NCI-H460 (cell line): Measurements from ENCODE around the gene ZNRD2. TPM values are rescaled to one million over a fixed set of nuclear protein-coding genes. Genes with fewer than 3 reads are reported as not detected.

Experiments
- DNase-seq: peaks from one replicate; pipeline ENCODE4 v3.0.0-alpha.2; 2016; ENCODE audit warnings: low read depth; ENCODE audit errors: extremely low read depth
- total RNA-seq: library from RNA; depleted of rRNA; stranded (reverse); fragments of >200 nt; shearing (Covaris generic); gene quantifications from 2 replicates; pipeline ENCODE4 v1.2.3, GENCODE V29; 2014

Gene ZNRD2
- total RNA-seq, 1 experiment from 2014 or later = 14.9 TPM

GRCh38 chr11:65599216-65599954, 29.1 kb downstream of the ZNRD2 start:
- no peak for DNase-seq

- DNase-seq = no peak
Observed at GRCh38 chr11:65599955-65600246, 29.6 kb downstream of the ZNRD2 start.

- no peak for DNase-seq
Observed at GRCh38 chr11:65604258-65604657, 34.0 kb downstream of the ZNRD2 start.

GRCh38 chr11:65606876-65607613, 36.8 kb downstream of the ZNRD2 start:
- peak; percentile 49 for DNase-seq

GRCh38 chr11:65607614-65608426, 37.5 kb downstream of the ZNRD2 start:
- DNase-seq = no peak

GRCh38 chr11:65609229-65609628, 39.0 kb downstream of the ZNRD2 start:
- no peak for DNase-seq

GRCh38 chr11:65609665-65610064, 39.4 kb downstream of the ZNRD2 start:
- DNase-seq = no peak

GRCh38 chr11:65610404-65610803, 40.1 kb downstream of the ZNRD2 start:
- DNase-seq = no peak

- no peak for DNase-seq
Observed at GRCh38 chr11:65611028-65611757, 40.9 kb downstream of the ZNRD2 start.

GRCh38 chr11:65611758-65612603, 41.7 kb downstream of the ZNRD2 start:
- no peak for DNase-seq

- no peak for DNase-seq
Observed at GRCh38 chr11:65612691-65613090, 42.4 kb downstream of the ZNRD2 start.

GRCh38 chr11:65613091-65613928, 43.0 kb downstream of the ZNRD2 start:
- DNase-seq = no peak

GRCh38 chr11:65615229-65615949, 45.1 kb downstream of the ZNRD2 start, which contains the start of gene PCNX3:
TSS of gene PCNX3 (plus strand) at chr11:65615776. CDS start at chr11:65616312, 536 bp downstream.
- peak; percentile 100 for DNase-seq

- DNase-seq = no peak
Observed at GRCh38 chr11:65615950-65616574, 45.8 kb downstream of the ZNRD2 start.

- no peak for DNase-seq
Observed at GRCh38 chr11:65616575-65617001, 46.3 kb downstream of the ZNRD2 start.

GRCh38 chr11:65617136-65617850, 47.0 kb downstream of the ZNRD2 start:
- DNase-seq = no peak
